K562 (cell line): ENCODE data around the gene LAPTM5. TPM values are rescaled to one million over a fixed set of nuclear protein-coding genes. Genes with fewer than 3 reads are reported as not detected.

Experiments
- ATAC-seq: fragments of 200-7000 bp; cut with Tn5 transposase; 3 replicates; pipeline ENCODE4 v1.9.1; 2020; ENCODE audit warnings: moderate library complexity
- BruUV-seq: library from RNA; stranded (reverse); fragments of 400-500 nt; replicated peaks from 2 replicates; lab custom pipeline; 2021; lab: Mats Ljungman, UMichigan
- CTCF ChIA-PET: fragments of 300-600 bp; formaldehyde crosslinking; extraction: SDS; loops from one replicate; lab custom pipeline; 2021; ENCODE audit warnings: low intra/inter-chr PET ratio; lab: Yijun Ruan, JAX
- POLR2A ChIA-PET: fragments of 300-600, 350-650 bp; sonication (Branson Sonifier 250); formaldehyde crosslinking; extraction: SDS; loops from one replicate; lab custom pipeline; 2021; ENCODE audit warnings: antibody characterized with exemption, inconsistent platforms; lab: Yijun Ruan, JAX
- DNase-seq, 4 experiments: peaks; one replicate each; pipeline versions ENCODE4 v3.0.0 to v3.0.0-alpha.2; 2011 to 2018; ENCODE audit warnings: low spot score in 3 of 4, mixed read lengths in 3 of 4; ENCODE audit errors: extremely low read depth in 1 of 4
- FAIRE-seq: peaks from 2 replicates; lab custom pipeline; 2011; peaks lifted over from hg19 to GRCh38; lab: Jason Lieb, UNC
- H2AFZ ChIP-seq: 2 replicates; pipeline ENCODE4 v1.6.0; 2011; ENCODE audit warnings: low read depth, low read length, control low read depth, inconsistent platforms
- H3K27ac ChIP-seq: fragments of 200-600 bp; 3 replicates; pipeline ENCODE4 v1.8.0; 2011; ENCODE audit warnings: low read depth, mild to moderate bottlenecking, control low read depth, inconsistent platforms, low read length, moderate library complexity, mixed read lengths; ENCODE audit errors: extremely low read depth
- H3K27me3 ChIP-seq, 2 experiments: fragments of 300-600 bp in 1 of 2; 2 replicates in 1 of 2; 3 replicates in 1 of 2; pipeline versions ENCODE4 v1.6.0 to v1.8.0; 2011; ENCODE audit warnings: inconsistent platforms in 2 of 2, low read length in 2 of 2, mild to moderate bottlenecking in 1 of 2, mixed read lengths in 1 of 2, moderate library complexity in 1 of 2; ENCODE audit not compliant: control insufficient read depth in 2 of 2, insufficient read depth in 2 of 2
- H3K36me3 ChIP-seq: fragments of 300-600 bp; 3 replicates; pipeline ENCODE4 v1.8.0; 2011; ENCODE audit warnings: mild to moderate bottlenecking, low read length, inconsistent platforms; ENCODE audit not compliant: control insufficient read depth, insufficient read depth
- H3K4me1 ChIP-seq, 2 experiments: fragments of 200-600 bp in 1 of 2; replicated peaks in 1 of 2; 2 replicates in 1 of 2; 3 replicates in 1 of 2; pipeline versions ENCODE4 v1.5.1 to v1.8.0; 2011; ENCODE audit warnings: inconsistent platforms in 2 of 2, low read length in 2 of 2, mild to moderate bottlenecking in 1 of 2, mixed read lengths in 1 of 2, moderate library complexity in 1 of 2; ENCODE audit not compliant: control insufficient read depth in 2 of 2, insufficient read depth in 2 of 2
- H3K4me2 ChIP-seq: 2 replicates; pipeline ENCODE4 v1.6.1; 2011; ENCODE audit warnings: low read length, control low read depth, inconsistent platforms, mixed read lengths; ENCODE audit not compliant: insufficient read depth
- H3K4me3 ChIP-seq: fragments of 200-600 bp; sonication (generic), shearing (Covaris generic); 2 replicates; pipeline ENCODE4 v1.5.1; 2016; ENCODE audit warnings: control low read depth, inconsistent platforms
- H3K79me2 ChIP-seq: fragments of 200-600 bp; 3 replicates; pipeline ENCODE4 v1.8.0; 2011; ENCODE audit warnings: low read length, inconsistent platforms; ENCODE audit not compliant: control insufficient read depth, insufficient read depth
- H3K9ac ChIP-seq, 2 experiments: 2 replicates each; pipeline versions ENCODE4 v1.6.0 to v1.6.1; 2011; ENCODE audit warnings: low read depth in 2 of 2, low read length in 2 of 2, control low read depth in 1 of 2, inconsistent platforms in 1 of 2, mild to moderate bottlenecking in 1 of 2, mixed read lengths in 1 of 2; ENCODE audit not compliant: insufficient read depth in 1 of 2
- H3K9me1 ChIP-seq: one replicate; pipeline ENCODE4 v1.6.0; 2011; ENCODE audit warnings: inconsistent platforms, mild to moderate bottlenecking, low read length, moderate library complexity; ENCODE audit not compliant: control insufficient read depth, insufficient read depth
- H3K9me3 ChIP-seq: replicated peaks from 2 replicates; pipeline ENCODE4 v1.5.1; 2011; ENCODE audit warnings: low read depth, low read length, inconsistent platforms; ENCODE audit not compliant: control insufficient read depth, insufficient read depth
- H4K20me1 ChIP-seq: replicated peaks from 2 replicates; pipeline ENCODE4 v1.6.1; 2011; ENCODE audit warnings: low read length, inconsistent platforms, mixed read lengths; ENCODE audit not compliant: control insufficient read depth, insufficient read depth
- ARNT ChIP-seq, 2 experiments: fragments of 450-650 bp; IDR thresholded peaks; 2 replicates each; pipeline ENCODE4 v1.6.1; 2016; ENCODE audit warnings: mild to moderate bottlenecking in 1 of 2
- BCOR ChIP-seq: fragments of 450-650 bp; IDR thresholded peaks from 2 replicates; pipeline ENCODE4 v1.6.1; 2016
- CHD1 ChIP-seq: fragments of 200-600 bp; sonication (generic); IDR thresholded peaks from one replicate; pipeline ENCODE4 v1.6.1; 2012; ENCODE audit warnings: mild to moderate bottlenecking, moderate library complexity, low read length, inconsistent platforms
- CUX1 ChIP-seq: fragments of 200-800 bp; sonication (Bioruptor generic); IDR thresholded peaks from 2 replicates; pipeline ENCODE4 v1.6.1; 2016; ENCODE audit warnings: missing genetic modification characterization, missing compliant biosample characterization
- DIDO1 ChIP-seq: fragments of 450-650 bp; IDR thresholded peaks from 2 replicates; pipeline ENCODE4 v1.6.1; 2016; ENCODE audit warnings: low read depth, missing biosample characterization, missing genetic modification characterization
- GABPB1 ChIP-seq: sonication (generic); formaldehyde crosslinking; IDR thresholded peaks from 2 replicates; pipeline ENCODE4 v1.8.0; 2022; ENCODE audit warnings: mild to moderate bottlenecking, missing genetic modification reagents
- MEF2D ChIP-seq: conservative IDR thresholded peaks from 2 replicates; pipeline ENCODE4 v1.6.1; 2016; ENCODE audit warnings: low read depth, missing genetic modification characterization, missing compliant biosample characterization
- RBFOX2 ChIP-seq: fragments of 200-400 bp; formaldehyde crosslinking; IDR thresholded peaks from 2 replicates; pipeline ENCODE4 v1.6.1; 2017; ENCODE audit warnings: low read depth, mild to moderate bottlenecking, low read length, moderate library complexity
- SMAD4 ChIP-seq: fragments of 250-450 bp; sonication (Bioruptor Pico); conservative IDR thresholded peaks from 2 replicates; pipeline ENCODE4 v1.8.0; 2021; ENCODE audit warnings: inconsistent platforms, mild to moderate bottlenecking, moderate library complexity
- SNRNP70 ChIP-seq: fragments of 200-400 bp; formaldehyde crosslinking; optimal IDR thresholded peaks from 2 replicates; pipeline ENCODE3; 2017; ENCODE audit warnings: low read depth, low read length
- ZFP36 ChIP-seq: fragments of 150-350 bp; IDR thresholded peaks from 2 replicates; pipeline ENCODE4 v1.6.1; 2018; ENCODE audit warnings: low read length, low read depth; ENCODE audit not compliant: partially characterized antibody
- ZNF274 ChIP-seq: IDR thresholded peaks from 2 replicates; pipeline ENCODE4 v1.6.1; 2011; ENCODE audit warnings: low read depth, mild to moderate bottlenecking, low read length, moderate library complexity, borderline replicate concordance
- ZNF316 ChIP-seq: fragments of 450-650 bp; IDR thresholded peaks from 2 replicates; pipeline ENCODE4 v1.6.1; 2016
- ZNF583 ChIP-seq: fragments of 250-450 bp; sonication (Bioruptor Pico); IDR thresholded peaks from 2 replicates; pipeline ENCODE4 v1.4.0; 2020
- ZNF707 ChIP-seq: fragments of 250-450 bp; sonication (Bioruptor Pico); conservative IDR thresholded peaks from 2 replicates; pipeline ENCODE4 v1.8.0; 2022; ENCODE audit warnings: inconsistent platforms, mild to moderate bottlenecking, moderate library complexity
- WGBS: fragments of 100-300 bp; shearing (Covaris generic); methylation state at CpG from one replicate; pipeline ENCODE4 v1.1.6; 2016; ENCODE audit warnings: low coverage, mixed read lengths; ENCODE audit not compliant: insufficient coverage; ENCODE audit errors: missing lambda C conversion rate; 5-methylcytosine and 5-hydroxymethylcytosine counted together
- in situ Hi-C: fragments of 300-500 bp; cut with MboI; formaldehyde crosslinking; loops from 4 replicates; pipeline ENCODE4 v1.15.0; 2018; ENCODE audit warnings: inconsistent platforms, mixed read lengths
- intact Hi-C: fragments of 100-400 bp; cut with micrococcal nuclease; formaldehyde crosslinking; loops from 2 replicates; pipeline ENCODE4 v1.14.2; 2022
- polyA plus RNA-seq, 8 experiments: library from polyadenylated mRNA; depleted of rRNA in 4 of 8; stranded (reverse) in 5 of 8; unstranded in 3 of 8; fragments of >200 nt; fragmentation: Nextera tagmentation in 2 of 8; fragmentation: Illumina TruSeq in 1 of 8; extraction: Ambion mirVana in 2 of 8; extraction: Trizol in 1 of 8; gene quantifications; 2 replicates each; pipeline versions ENCODE4 v1.2.1 to v1.2.3, GENCODE V29; 2011 to 2014; ENCODE audit warnings: inconsistent platforms in 1 of 8, missing spikeins in 1 of 8
- total RNA-seq, 7 experiments: library from RNA; depleted of rRNA in 6 of 7; stranded (reverse); fragments of >200 nt in 6 of 7; fragmentation: Illumina TruSeq in 2 of 7; extraction: Trizol in 2 of 7; gene quantifications; 2 replicates each; pipeline versions ENCODE4 v1.2.1 to v1.2.3, GENCODE V29; 2011 to 2021; ENCODE audit warnings: low replicate concordance in 1 of 7
- TF ChIP-seq, protein P1 (sequence below): fragments of 450-650 bp; formaldehyde crosslinking; IDR thresholded peaks from 2 replicates; pipeline ENCODE4 v1.4.0; 2020; ENCODE audit warnings: mild to moderate bottlenecking, moderate library complexity

The LAPTM5 gene
- total and polyA plus RNA-seq, 9 of the 15 experiments (the other 6 are each of a cell fraction or from before 2014, with no cell fraction given): 2.4 to 47.3 (median 20.3) TPM

DNA sequence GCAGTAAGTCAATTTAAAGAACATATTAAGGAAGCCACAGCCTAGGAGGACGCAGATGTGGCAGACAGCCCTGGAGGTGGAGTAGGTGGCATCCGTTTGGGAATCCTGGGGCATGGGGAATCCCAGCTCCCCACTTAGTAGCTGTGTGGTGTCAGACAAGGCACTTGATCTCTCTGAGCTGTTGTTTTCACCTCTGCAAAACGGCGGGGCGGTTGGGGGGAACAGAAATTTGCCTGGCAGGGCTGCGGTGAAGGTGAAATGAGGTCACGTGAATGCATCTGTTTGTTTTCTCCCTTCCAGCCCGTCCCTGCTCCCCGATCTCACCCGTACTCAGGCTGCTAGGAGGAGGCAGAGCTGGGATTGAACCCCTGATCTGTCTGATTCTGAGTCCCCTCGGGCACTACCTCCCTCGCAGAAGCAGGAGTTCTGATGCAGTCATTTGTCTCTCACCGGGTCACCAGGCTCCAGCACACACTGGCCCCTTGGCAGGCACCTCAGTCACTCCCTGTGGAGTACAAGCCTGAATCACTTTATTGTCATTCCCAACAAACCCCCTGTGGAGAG is 2.2 kb upstream of the LAPTM5 start:
- H3K79me2 ChIP-seq: peaks cover 21% of the 10 kb centered on the region; the same call in 2 of the 3 replicates
- no peaks in the 10 kb centered on the region for H3K9me3 ChIP-seq
- in situ Hi-C loops (no loop called here), intact Hi-C loops (loop anchor here (2.0 kb wide), 1 partner anchor 19 kb away; no protein-coding TSS in a partner anchor)
- peak overlapping the region; percentile 78 for H3K27ac ChIP-seq
- H4K20me1 ChIP-seq: no peaks in the 10 kb centered on the region
- ATAC-seq (no peak), DNase-seq (no peak), FAIRE-seq (no peak)
- no peak overlapping the region for H3K4me3 ChIP-seq
- 64% methylated on average over 13 of the region's 13 CpGs for WGBS
- H2AFZ ChIP-seq: peak overlapping the region; percentile 92
- peak overlapping the region; percentile 63 to 86 for H3K9ac ChIP-seq
- POLR2A ChIA-PET: interaction anchor here (0.8 to 4.3 kb wide), 8 partner anchors 15 to 41 kb away, joined by 3 to 23 read pairs (median 6); no protein-coding TSS in a partner anchor
- peak overlapping the region; percentile 62 for H3K4me2 ChIP-seq
- peaks cover 76 to 91% of the 10 kb centered on the region in 2 experiments for H3K4me1 ChIP-seq
- no peaks in the 10 kb centered on the region for H3K36me3 ChIP-seq
- TF ChIP-seq ZNF316: no peak
- no peak for TF ChIP-seq ZNF274
- TF ChIP-seq ZNF583 (CRISPR knock-in tag): 0 out of 2 replicates have a peak, but pooled peaks have one; percentile 34
- TF ChIP-seq ZNF707 (CRISPR knock-in tag): 0 out of 2 replicates have a peak, but pooled peaks have one; percentile 11
- TF ChIP-seq, protein P1, sequence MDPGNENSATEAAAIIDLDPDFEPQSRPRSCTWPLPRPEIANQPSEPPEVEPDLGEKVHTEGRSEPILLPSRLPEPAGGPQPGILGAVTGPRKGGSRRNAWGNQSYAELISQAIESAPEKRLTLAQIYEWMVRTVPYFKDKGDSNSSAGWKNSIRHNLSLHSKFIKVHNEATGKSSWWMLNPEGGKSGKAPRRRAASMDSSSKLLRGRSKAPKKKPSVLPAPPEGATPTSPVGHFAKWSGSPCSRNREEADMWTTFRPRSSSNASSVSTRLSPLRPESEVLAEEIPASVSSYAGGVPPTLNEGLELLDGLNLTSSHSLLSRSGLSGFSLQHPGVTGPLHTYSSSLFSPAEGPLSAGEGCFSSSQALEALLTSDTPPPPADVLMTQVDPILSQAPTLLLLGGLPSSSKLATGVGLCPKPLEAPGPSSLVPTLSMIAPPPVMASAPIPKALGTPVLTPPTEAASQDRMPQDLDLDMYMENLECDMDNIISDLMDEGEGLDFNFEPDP (CRISPR knock-in tag): 0 out of 2 replicates have a peak, but pooled peaks have one; percentile 5
- 0 out of 2 replicates have a peak, but pooled peaks have one; percentile 29 for TF ChIP-seq SMAD4
- TF ChIP-seq ZFP36: peak; percentile 52
- no peak for TF ChIP-seq CHD1
- TF ChIP-seq MEF2D: no peak
- no peak for TF ChIP-seq DIDO1 (tag)
- no peak for TF ChIP-seq SNRNP70
- TF ChIP-seq CUX1 (CRISPR knock-in tag): 0 out of 2 replicates have a peak, but pooled peaks have one; percentile 33
- TF ChIP-seq RBFOX2: no peak
- TF ChIP-seq ARNT (IDR thresholded peaks at IDR 0.05): no peak
- TF ChIP-seq GABPB1 (CRISPR knock-in tag): 0 out of 2 replicates have a peak, but pooled peaks have one; percentile 9
- TF ChIP-seq BCOR: peak; percentile 26; the same call in 1 of the 2 replicates
- H3K27me3 ChIP-seq: no peaks in the 10 kb centered on the region; a peak in 1 of 5 replicates
- CTCF ChIA-PET: no interaction called here
- BruUV-seq: no TSS peak
- no peaks in the 10 kb centered on the region for H3K9me1 ChIP-seq
